Measurements from ENCODE around the gene CAMK2N1. TPM values are rescaled to one million over a fixed set of nuclear protein-coding genes. Genes with fewer than 3 reads are reported as not detected.

CAMK2N1 gene
- total RNA-seq, 1 experiment from 2014 or later = 10.1 TPM

GRCh38 chr1:20508411-20508771 is 22.4 kb upstream of the CAMK2N1 start (continued):
- TF ChIP-seq, protein P1, sequence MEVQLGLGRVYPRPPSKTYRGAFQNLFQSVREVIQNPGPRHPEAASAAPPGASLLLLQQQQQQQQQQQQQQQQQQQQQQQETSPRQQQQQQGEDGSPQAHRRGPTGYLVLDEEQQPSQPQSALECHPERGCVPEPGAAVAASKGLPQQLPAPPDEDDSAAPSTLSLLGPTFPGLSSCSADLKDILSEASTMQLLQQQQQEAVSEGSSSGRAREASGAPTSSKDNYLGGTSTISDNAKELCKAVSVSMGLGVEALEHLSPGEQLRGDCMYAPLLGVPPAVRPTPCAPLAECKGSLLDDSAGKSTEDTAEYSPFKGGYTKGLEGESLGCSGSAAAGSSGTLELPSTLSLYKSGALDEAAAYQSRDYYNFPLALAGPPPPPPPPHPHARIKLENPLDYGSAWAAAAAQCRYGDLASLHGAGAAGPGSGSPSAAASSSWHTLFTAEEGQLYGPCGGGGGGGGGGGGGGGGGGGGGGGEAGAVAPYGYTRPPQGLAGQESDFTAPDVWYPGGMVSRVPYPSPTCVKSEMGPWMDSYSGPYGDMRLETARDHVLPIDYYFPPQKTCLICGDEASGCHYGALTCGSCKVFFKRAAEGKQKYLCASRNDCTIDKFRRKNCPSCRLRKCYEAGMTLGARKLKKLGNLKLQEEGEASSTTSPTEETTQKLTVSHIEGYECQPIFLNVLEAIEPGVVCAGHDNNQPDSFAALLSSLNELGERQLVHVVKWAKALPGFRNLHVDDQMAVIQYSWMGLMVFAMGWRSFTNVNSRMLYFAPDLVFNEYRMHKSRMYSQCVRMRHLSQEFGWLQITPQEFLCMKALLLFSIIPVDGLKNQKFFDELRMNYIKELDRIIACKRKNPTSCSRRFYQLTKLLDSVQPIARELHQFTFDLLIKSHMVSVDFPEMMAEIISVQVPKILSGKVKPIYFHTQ (CRISPR knock-in tag; IDR thresholded peaks at IDR 0.05) = no peak
- no peak for TF ChIP-seq HMGA2 (CRISPR knock-in tag; IDR thresholded peaks at IDR 0.05)
- no peak for TF ChIP-seq FOXP4 (CRISPR knock-in tag; IDR thresholded peaks at IDR 0.05)
- TF ChIP-seq, protein P2, sequence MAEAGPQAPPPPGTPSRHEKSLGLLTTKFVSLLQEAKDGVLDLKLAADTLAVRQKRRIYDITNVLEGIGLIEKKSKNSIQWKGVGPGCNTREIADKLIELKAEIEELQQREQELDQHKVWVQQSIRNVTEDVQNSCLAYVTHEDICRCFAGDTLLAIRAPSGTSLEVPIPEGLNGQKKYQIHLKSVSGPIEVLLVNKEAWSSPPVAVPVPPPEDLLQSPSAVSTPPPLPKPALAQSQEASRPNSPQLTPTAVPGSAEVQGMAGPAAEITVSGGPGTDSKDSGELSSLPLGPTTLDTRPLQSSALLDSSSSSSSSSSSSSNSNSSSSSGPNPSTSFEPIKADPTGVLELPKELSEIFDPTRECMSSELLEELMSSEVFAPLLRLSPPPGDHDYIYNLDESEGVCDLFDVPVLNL (CRISPR knock-in tag; IDR thresholded peaks at IDR 0.05; ENCODE audit: borderline replicate concordance, low read depth) = no peak
- TF ChIP-seq USF2 (CRISPR knock-in tag; IDR thresholded peaks at IDR 0.05) = no peak
- TF ChIP-seq, protein P3, sequence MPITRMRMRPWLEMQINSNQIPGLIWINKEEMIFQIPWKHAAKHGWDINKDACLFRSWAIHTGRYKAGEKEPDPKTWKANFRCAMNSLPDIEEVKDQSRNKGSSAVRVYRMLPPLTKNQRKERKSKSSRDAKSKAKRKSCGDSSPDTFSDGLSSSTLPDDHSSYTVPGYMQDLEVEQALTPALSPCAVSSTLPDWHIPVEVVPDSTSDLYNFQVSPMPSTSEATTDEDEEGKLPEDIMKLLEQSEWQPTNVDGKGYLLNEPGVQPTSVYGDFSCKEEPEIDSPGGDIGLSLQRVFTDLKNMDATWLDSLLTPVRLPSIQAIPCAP (CRISPR knock-in tag; IDR thresholded peaks at IDR 0.05) = no peak
- no peak for TF ChIP-seq ELF4 (CRISPR knock-in tag; IDR thresholded peaks at IDR 0.05; ENCODE audit: low read depth)
- no peak for TF ChIP-seq JAZF1 (CRISPR knock-in tag; IDR thresholded peaks at IDR 0.05)
- TF ChIP-seq KAT7 (CRISPR knock-in tag; IDR thresholded peaks at IDR 0.05; ENCODE audit: borderline replicate concordance) = no peak
- no peak for TF ChIP-seq FOXK1 (CRISPR knock-in tag; IDR thresholded peaks at IDR 0.05)

GRCh38 chr1:20507564-20508410 is 21.8 kb upstream of the CAMK2N1 start, which contains the start of gene MUL1:
Gene MUL1 (minus strand): TSS chr1:20508151. CDS start chr1:20508024, 127 bp downstream.
- Mint-ChIP-seq H3K9me3 (no peaks in the 10 kb centered on the region), H3K36me3 (no peaks in the 10 kb centered on the region; the same call in 1 of the 2 replicates), H3K4me3 (peak within 1 kb of the TSS; percentile 92), H3K4me1 (peaks cover 4% of the 10 kb centered on the region; the same call in 1 of the 2 replicates), H3K27me3 (ENCODE audit: low read depth) (peaks cover 32% of the 10 kb centered on the region), H3K27ac (peak within 1 kb of the TSS; percentile 92)
- POLR2A ChIA-PET = interaction anchor here (0.6 kb wide), 1 partner anchor 23 kb away, joined by 3 read pairs; no protein-coding TSS in a partner anchor
- CTCF ChIA-PET = interaction anchor here (0.9 to 2.6 kb wide), 6 partner anchors 13 to 295 kb away, joined by 3 to 10 read pairs (median 5); partner anchors contain the start of gene DDOST
- ATAC-seq = peak; percentile 87
- peak; percentile 96 for DNase-seq (ENCODE audit: low spot score)
- TF ChIP-seq ZBTB21 (CRISPR knock-in tag; IDR thresholded peaks at IDR 0.05; ENCODE audit: borderline replicate concordance) (peak; percentile 72; the same call in 1 of the 2 replicates), ZNF219 (CRISPR knock-in tag; IDR thresholded peaks at IDR 0.05; ENCODE audit: borderline replicate concordance) (no peak), E2F5 (CRISPR knock-in tag; IDR thresholded peaks at IDR 0.05) (0 out of 2 replicates have a peak, but pooled peaks have one; percentile 45), CREM (CRISPR knock-in tag; IDR thresholded peaks at IDR 0.05) (peak; percentile 96), ZNF263 (CRISPR knock-in tag; IDR thresholded peaks at IDR 0.05; ENCODE audit: low read depth) (no peak), USF1 (CRISPR knock-in tag; IDR thresholded peaks at IDR 0.05) (no peak), ETV6 (CRISPR knock-in tag; IDR thresholded peaks at IDR 0.05) (peak; percentile 46; the same call in 1 of the 2 replicates), RORB (CRISPR knock-in tag; IDR thresholded peaks at IDR 0.05) (no peak), ZNF423 (CRISPR knock-in tag; IDR thresholded peaks at IDR 0.05) (peak; percentile 34; the same call in 1 of the 2 replicates), TP53 (CRISPR knock-in tag; IDR thresholded peaks at IDR 0.05) (no peak; the same call in 1 of the 2 replicates), USF2 (CRISPR knock-in tag; IDR thresholded peaks at IDR 0.05) (peak; percentile 54), FOXK1 (CRISPR knock-in tag; IDR thresholded peaks at IDR 0.05) (peak; percentile 87), NR3C1 (CRISPR knock-in tag; conservative IDR thresholded peaks at IDR 0.05; ENCODE audit: low read depth) (0 out of 2 replicates have a peak, but pooled peaks have one; percentile 48), ZNF671 (CRISPR knock-in tag; IDR thresholded peaks at IDR 0.05) (no peak), CREB1 (CRISPR knock-in tag; IDR thresholded peaks at IDR 0.05) (peak; percentile 77)
- TF ChIP-seq, protein P2 (CRISPR knock-in tag; IDR thresholded peaks at IDR 0.05; ENCODE audit: borderline replicate concordance, low read depth) = no peak

All from WTC11 (cell line).